Activated naive CD4-positive, alpha-beta T cell treated with anti-CD3 and anti-CD28 coated beads, Interleukin-2, amount 50 U/mL, for 72 hours (primary cell): ENCODE measurements around the gene MGLL. TPM values are rescaled to one million over a fixed set of nuclear protein-coding genes. Genes with fewer than 3 reads are reported as not detected.

Experiments used
- ATAC-seq, 2 donors: fragments of 150-1000 bp; cut with Tn5 transposase; 2 replicates each; pipeline ENCODE4 v1.10.0; 2021; ENCODE audit warnings: mild to moderate bottlenecking in 2 of 2, moderate library complexity in 2 of 2
- DNase-seq, 2 donors: peaks; one replicate each; pipeline ENCODE4 v3.0.0; 2021 to 2022; ENCODE audit warnings: low spot score in 2 of 2
- H3K27ac Mint-ChIP-seq, 2 donors: one replicate each; pipeline ENCODE4 v1.8.0; 2022; ENCODE audit warnings: mild to moderate bottlenecking in 2 of 2, mixed read lengths in 2 of 2
- H3K36me3 Mint-ChIP-seq, 2 donors: one replicate each; pipeline ENCODE4 v1.8.0; 2022; ENCODE audit warnings: mixed read lengths in 2 of 2
- H3K9me3 Mint-ChIP-seq, 2 donors: one replicate each; pipeline ENCODE4 v1.8.0; 2022; ENCODE audit warnings: mixed read lengths in 2 of 2
- total RNA-seq, 2 donors: library from RNA; stranded (reverse); gene quantifications; one replicate each; pipeline ENCODE4 v1.2.3, GENCODE V29; 2022

Gene MGLL
- total RNA-seq, 2 donors from 2014 or later, result 0.14 to 0.29 TPM

DNA sequence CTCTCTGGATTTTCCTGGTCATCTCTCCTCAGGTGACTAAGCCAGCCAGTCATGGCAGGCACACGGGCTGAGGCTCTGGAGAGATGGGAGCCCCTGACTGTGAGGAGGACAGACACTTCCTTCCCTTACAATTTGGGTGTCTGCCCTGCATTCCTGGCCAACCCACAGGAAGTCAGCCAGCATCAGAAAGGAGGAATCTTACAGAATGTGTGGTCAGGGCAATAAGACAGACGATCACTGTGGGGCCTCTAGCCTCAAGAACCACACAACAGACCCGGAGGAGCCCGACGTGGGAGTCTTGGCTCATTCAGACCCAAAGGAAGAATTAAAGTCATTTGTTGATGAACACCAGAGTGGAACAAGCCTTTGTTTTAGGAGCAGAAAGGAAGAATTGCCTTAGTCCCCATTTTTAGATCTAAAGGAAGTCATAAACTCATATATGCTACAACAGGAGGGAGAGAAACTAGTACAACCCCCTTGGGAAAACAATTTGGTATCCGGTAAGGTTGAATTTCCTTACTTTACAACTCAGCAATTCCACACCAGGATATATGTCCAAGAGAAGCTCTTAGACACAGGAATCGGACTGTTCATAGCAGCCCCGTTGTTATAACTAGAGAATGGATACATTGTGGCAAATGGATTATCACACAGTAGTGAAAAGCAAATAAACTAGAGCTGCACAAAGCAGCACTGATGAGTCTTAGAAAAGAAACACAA lies 87.4 kb downstream of the MGLL start:
- no peak overlapping the region for H3K27ac Mint-ChIP-seq
- no peaks in the 10 kb centered on the region for H3K9me3 Mint-ChIP-seq
- no peak for DNase-seq
- no peak for ATAC-seq
- no peaks in the 10 kb centered on the region for H3K36me3 Mint-ChIP-seq

DNA sequence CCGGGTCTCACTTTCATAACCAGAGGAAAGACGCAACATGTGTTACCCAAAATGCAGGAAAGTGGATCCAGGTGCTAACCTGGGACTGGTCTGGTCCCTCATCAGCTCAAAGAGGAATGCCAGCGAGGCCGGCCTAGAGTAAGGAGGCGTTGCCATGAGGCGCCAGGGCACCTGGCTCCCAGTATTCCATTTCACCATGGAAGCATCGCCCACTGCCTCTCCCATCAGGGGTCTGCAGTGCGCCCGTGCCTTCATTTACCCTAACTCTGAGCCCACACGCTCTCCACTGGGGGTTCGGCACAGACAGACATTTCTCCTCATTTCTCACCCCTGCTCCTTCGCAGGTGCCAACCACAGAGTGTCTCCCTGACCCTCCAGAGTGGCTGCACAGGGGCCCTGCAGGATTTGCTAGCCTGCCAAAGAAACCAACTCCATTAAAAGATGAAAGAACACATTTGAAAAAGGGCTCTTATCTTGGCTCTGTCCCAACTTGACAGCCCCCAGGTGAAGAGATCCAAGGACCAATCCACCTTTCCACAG lies 88.1 kb downstream of the MGLL start:
- Mint-ChIP-seq H3K36me3 (no peaks in the 10 kb centered on the region), H3K9me3 (no peaks in the 10 kb centered on the region), H3K27ac (no peak overlapping the region)
- ATAC-seq (no peak), DNase-seq (no peak)

GRCh38 chr3:127733781-127734180 lies 88.5 kb downstream of the MGLL start:
- Mint-ChIP-seq H3K36me3 (no peaks in the 10 kb centered on the region), H3K9me3 (no peaks in the 10 kb centered on the region), H3K27ac (no peak overlapping the region)
- DNase-seq (no peak), ATAC-seq (no peak)

DNA sequence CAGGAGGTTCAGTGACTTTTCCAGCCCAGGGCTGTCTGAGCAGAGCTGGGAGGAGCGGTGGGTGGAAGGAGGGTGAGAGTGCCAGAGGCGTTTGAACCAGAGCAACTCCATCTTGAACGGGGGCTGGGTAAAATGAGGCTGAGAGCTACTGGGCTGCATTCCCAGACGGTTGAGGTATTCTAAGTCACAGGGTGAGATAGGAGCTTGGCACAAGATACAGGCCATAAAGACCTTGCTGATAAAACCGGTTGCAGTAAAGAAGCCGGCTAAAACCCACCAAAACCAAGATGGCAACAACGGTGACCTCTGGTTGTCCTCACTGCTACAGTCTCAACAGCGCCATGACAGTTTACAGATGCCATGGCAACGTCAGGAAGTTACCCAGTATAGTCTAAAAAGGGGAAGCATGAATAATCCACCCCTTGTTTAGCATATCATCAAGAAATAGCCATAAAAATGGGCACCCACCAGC lies 89.4 kb downstream of the MGLL start:
- Mint-ChIP-seq H3K27ac (no peak overlapping the region), H3K9me3 (no peaks in the 10 kb centered on the region), H3K36me3 (no peaks in the 10 kb centered on the region)
- ATAC-seq (no peak), DNase-seq (no peak)

GRCh38 chr3:127732303-127732702 lies 90.0 kb downstream of the MGLL start:
- no peaks in the 10 kb centered on the region for H3K9me3 Mint-ChIP-seq
- no peak overlapping the region for H3K27ac Mint-ChIP-seq
- DNase-seq, result no peak
- H3K36me3 Mint-ChIP-seq, result no peaks in the 10 kb centered on the region
- ATAC-seq, result no peak

- H3K9me3 Mint-ChIP-seq, result no peaks in the 10 kb centered on the region
- H3K27ac Mint-ChIP-seq, result no peak overlapping the region
- H3K36me3 Mint-ChIP-seq, result no peaks in the 10 kb centered on the region
- ATAC-seq, result no peak
- no peak for DNase-seq
These were observed 90.6 kb downstream of the MGLL start for GRCh38 chr3:127731546-127732289.

DNA sequence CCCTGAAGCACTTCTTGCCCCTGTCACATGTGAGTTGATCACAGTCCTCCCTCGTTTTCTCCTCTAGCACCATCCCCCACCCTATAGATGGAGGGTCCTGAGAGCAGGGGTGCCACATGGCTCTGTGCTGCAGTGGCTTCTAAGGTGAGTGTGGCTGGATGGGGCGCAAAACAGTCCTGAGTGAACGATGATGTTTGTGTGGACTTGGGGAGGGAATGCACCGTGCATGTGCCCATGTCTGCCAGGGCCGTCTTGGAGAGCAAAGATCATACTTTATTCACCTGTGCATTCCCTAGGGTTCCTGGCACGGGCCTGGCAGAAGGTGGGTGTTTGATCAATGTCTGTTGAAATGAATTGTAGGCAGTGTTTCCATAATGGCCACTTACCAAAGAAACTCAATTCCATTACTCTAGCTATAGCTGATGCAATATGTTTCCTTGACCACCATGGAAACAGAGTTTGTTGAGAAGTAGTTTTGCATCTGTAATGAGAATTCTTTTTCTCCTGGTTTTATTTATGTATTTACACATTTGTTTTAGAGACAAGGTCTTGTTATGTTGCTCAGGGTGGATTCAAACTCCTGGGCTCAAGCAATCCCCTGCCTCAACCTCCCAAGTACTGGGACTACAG lies 91.5 kb downstream of the MGLL start:
- no peak for DNase-seq
- ATAC-seq, result no peak
- Mint-ChIP-seq H3K9me3 (no peaks in the 10 kb centered on the region), H3K27ac (no peak overlapping the region), H3K36me3 (no peaks in the 10 kb centered on the region)

GRCh38 chr3:127730171-127730570 lies 92.1 kb downstream of the MGLL start:
- no peaks in the 10 kb centered on the region for H3K36me3 Mint-ChIP-seq
- H3K9me3 Mint-ChIP-seq, result no peaks in the 10 kb centered on the region
- no peak for ATAC-seq
- no peak overlapping the region for H3K27ac Mint-ChIP-seq
- DNase-seq, result no peak

- Mint-ChIP-seq H3K27ac (no peak overlapping the region), H3K9me3 (no peaks in the 10 kb centered on the region), H3K36me3 (no peaks in the 10 kb centered on the region)
- DNase-seq (no peak), ATAC-seq (no peak)
These were observed 92.7 kb downstream of the MGLL start for GRCh38 chr3:127729556-127730056.

- no peak overlapping the region for H3K27ac Mint-ChIP-seq
- DNase-seq (no peak), ATAC-seq (no peak)
- H3K36me3 Mint-ChIP-seq, result no peaks in the 10 kb centered on the region
- H3K9me3 Mint-ChIP-seq, result no peaks in the 10 kb centered on the region
These were observed 93.8 kb downstream of the MGLL start for GRCh38 chr3:127728417-127729015.

DNA sequence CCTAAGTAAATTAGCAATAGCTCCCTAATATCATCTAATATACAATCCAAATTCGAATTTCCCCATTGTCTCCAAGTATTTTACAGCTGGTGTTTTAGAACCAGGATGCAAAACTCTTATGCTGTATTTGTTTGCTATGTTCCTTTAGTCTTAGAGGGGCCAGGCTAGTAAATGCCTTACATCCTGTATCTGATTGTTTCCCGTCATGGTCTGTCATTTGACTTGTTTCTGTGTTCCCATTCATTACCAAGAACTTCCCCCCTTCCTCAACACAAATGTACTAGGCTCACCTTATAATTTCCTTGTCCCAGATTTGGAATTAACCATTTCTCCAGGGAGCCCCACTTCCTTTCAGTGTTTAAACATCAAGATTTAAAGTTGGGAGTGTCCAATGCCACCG lies 95.4 kb downstream of the MGLL start:
- Mint-ChIP-seq H3K27ac (no peak overlapping the region), H3K9me3 (no peaks in the 10 kb centered on the region), H3K36me3 (no peaks in the 10 kb centered on the region)
- ATAC-seq (no peak), DNase-seq (no peak)

- Mint-ChIP-seq H3K27ac (no peak overlapping the region), H3K9me3 (no peaks in the 10 kb centered on the region), H3K36me3 (no peaks in the 10 kb centered on the region)
- DNase-seq (no peak), ATAC-seq (no peak)
These were observed 99.2 kb downstream of the MGLL start for GRCh38 chr3:127723011-127723567.

DNA sequence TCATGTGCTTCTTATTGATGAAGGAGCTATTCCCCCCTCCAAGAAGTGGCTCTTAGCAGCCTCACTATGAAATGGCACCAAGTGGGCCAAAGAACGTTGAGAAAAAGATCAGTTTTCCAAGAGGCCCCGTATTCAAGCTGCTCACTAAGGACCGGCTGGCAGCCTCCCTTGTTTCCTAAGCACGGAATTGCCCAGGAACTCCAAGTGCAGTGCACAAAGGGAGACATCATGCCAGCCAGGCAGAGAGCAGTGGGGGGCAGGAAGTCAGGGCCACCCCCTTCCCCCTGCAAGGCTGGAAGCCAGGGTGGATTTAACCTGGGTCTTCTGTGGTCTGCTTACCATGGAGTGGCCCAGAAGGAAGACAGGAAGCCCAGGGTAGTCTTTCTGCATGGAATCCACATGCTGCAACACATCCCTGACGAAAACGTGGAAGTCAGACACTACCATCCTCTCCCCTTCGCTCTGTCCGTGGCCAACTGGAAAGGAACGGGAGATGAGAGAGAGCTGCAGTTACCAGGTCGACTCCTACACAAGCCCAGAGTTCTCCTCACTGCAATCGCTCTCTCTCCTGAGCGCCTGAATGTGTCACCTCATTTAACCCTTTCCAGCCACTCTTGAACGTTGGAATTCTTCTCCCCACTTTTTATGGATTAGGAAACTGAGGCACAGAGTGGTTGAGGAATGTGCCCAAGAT lies 100.1 kb downstream of the MGLL start:
- DNase-seq, result no peak
- Mint-ChIP-seq H3K36me3 (no peaks in the 10 kb centered on the region), H3K27ac (no peak overlapping the region), H3K9me3 (no peaks in the 10 kb centered on the region)
- no peak for ATAC-seq

DNA sequence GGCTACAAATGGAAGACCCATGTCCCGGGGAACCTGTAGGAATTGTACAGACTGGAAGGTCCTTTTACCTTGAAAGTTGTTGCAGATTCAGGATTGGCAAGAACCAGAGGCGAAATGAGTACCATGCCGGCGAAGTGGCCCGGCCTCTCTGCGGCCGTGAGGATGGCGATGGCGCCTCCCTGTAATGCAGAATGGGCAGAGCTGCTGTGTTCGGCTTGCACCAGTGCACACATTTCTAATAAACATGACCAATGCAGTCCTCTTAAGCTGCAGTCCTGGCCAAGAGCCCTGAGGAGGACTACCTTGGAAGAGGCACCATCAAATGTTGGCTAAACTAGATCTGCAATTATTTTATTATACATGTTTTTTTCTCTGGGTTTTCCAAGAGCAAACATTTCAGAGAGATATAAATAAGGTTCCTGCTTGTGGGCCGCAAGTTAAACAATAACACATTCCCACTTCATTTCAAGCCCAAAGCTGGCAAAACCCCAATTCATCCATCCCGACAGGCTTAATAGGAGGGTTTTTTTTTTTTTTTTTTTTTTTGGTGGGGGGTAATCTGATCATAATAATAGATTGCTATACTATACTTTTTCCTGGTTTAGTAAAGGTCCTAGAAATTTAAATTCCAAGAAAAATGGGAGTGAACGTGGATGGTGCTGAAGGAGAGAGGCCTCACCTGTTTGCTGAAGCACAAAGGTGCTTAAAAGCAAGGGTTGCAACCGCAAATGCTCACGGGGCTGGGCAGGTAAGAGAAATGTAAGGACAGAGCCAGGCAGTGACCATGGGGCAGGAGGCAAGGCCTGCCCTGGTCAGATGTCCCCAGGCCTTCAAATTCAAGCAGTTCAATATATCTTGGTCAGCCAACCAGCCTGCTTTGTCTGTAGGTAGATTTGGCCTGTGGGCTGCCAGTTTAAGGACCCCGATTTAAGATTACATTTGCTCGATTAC lies 101.1 kb downstream of the MGLL start:
- DNase-seq (no peak), ATAC-seq (no peak)
- no peaks in the 10 kb centered on the region for H3K36me3 Mint-ChIP-seq
- H3K9me3 Mint-ChIP-seq, result no peaks in the 10 kb centered on the region
- H3K27ac Mint-ChIP-seq, result no peak overlapping the region

GRCh38 chr3:127720161-127720823 lies 102.0 kb downstream of the MGLL start:
- no peak for DNase-seq
- H3K27ac Mint-ChIP-seq, result no peak overlapping the region
- H3K9me3 Mint-ChIP-seq, result no peaks in the 10 kb centered on the region
- no peaks in the 10 kb centered on the region for H3K36me3 Mint-ChIP-seq
- no peak for ATAC-seq
